Vagina (tissue), 2 donors: ENCODE data around the gene HMGXB3. TPM values are rescaled to one million over a fixed set of nuclear protein-coding genes. Genes with fewer than 3 reads are reported as not detected.

Experiments
- DNase-seq, 2 donors: peaks; one replicate each; pipeline ENCODE4 v3.0.0-alpha.2; 2017; ENCODE audit errors: extremely low spot score in 2 of 2
- H3K27ac ChIP-seq: fragments of 200-600 bp; sonication (generic); one replicate; pipeline ENCODE4 v1.5.1; 2019
- H3K27me3 ChIP-seq: fragments of 200-600 bp; sonication (generic); one replicate; pipeline ENCODE4 v1.5.1; 2019
- H3K36me3 ChIP-seq, 2 donors: fragments of 200-600 bp; sonication (generic); one replicate each; pipeline ENCODE4 v1.5.1; 2017 to 2019
- H3K4me1 ChIP-seq: fragments of 200-600 bp; sonication (generic); one replicate; pipeline ENCODE4 v1.5.1; 2019
- H3K4me3 ChIP-seq, 2 donors: fragments of 200-600 bp; sonication (generic); 1 replicate in 1 of 2; 2 replicates in 1 of 2; pipeline ENCODE4 v1.5.1; 2016 to 2019
- H3K9me3 ChIP-seq: fragments of 200-600 bp; sonication (generic); one replicate; pipeline ENCODE4 v1.5.1; 2019
- CTCF ChIP-seq, 3 experiments: fragments of 450-650 bp in 2 of 3; fragments of 200-600 bp in 1 of 3; sonication (generic) in 1 of 3; IDR thresholded peaks; one replicate each; pipeline ENCODE4 v1.5.1; 2017 to 2019; ENCODE audit warnings: antibody characterized with exemption in 3 of 3, mild to moderate bottlenecking in 2 of 3, moderate library complexity in 2 of 3
- POLR2A ChIP-seq, 2 donors: fragments of 450-650 bp; IDR thresholded peaks; one replicate each; pipeline ENCODE4 v1.6.1; 2017; ENCODE audit warnings: antibody characterized with exemption in 2 of 2, mild to moderate bottlenecking in 2 of 2, moderate library complexity in 2 of 2
- POLR2AphosphoS5 ChIP-seq, 2 donors: sonication (generic); formaldehyde crosslinking; IDR thresholded peaks; one replicate each; pipeline ENCODE4 v1.9.0; 2017; ENCODE audit warnings: antibody characterized with exemption in 2 of 2, mild to moderate bottlenecking in 2 of 2, low read depth in 1 of 2; ENCODE audit not compliant: insufficient read depth in 1 of 2
- intact Hi-C: fragments of 100-400 bp; cut with DNase I; formaldehyde crosslinking; loops from one replicate; pipeline ENCODE4 v1.15.1; 2023
- total RNA-seq: library from RNA; depleted of rRNA; stranded (reverse); fragments of >200 nt; gene quantifications from one replicate; pipeline ENCODE4 v1.2.3, GENCODE V29; 2016

Gene HMGXB3
- total RNA-seq, 1 donor from 2014 or later, result 38.3 TPM

- Histone ChIP-seq H3K27me3 (no peaks in the 10 kb centered on the region), H3K4me1 (peaks cover 43% of the 10 kb centered on the region), H3K27ac (peak overlapping the region; percentile 87), H3K9me3 (no peaks in the 10 kb centered on the region), H3K4me3 (peak overlapping the region; percentile 80 to 94), H3K36me3 (peaks cover 0 to 12% of the 10 kb centered on the region in 2 donors)
- intact Hi-C loops, result no loop called here
- no peak for DNase-seq
- no peak for TF ChIP-seq POLR2AphosphoS5 (IDR thresholded peaks at IDR 0.05; ENCODE audit: insufficient read depth in 1 of 2, low read depth in 1 of 2)
- peak in 2 of 3 experiments; percentile 22 to 34 for TF ChIP-seq CTCF (IDR thresholded peaks at IDR 0.05)
- no peak for TF ChIP-seq POLR2A (IDR thresholded peaks at IDR 0.05)
Observed at GRCh38 chr5:150001660-150002486, 1.3 kb downstream of the HMGXB3 start.

GRCh38 chr5:150006318-150006717 is 5.8 kb downstream of the HMGXB3 start:
- H3K4me1 ChIP-seq, result peaks cover 27% of the 10 kb centered on the region
- H3K27ac ChIP-seq, result no peak overlapping the region
- TF ChIP-seq POLR2AphosphoS5 (IDR thresholded peaks at IDR 0.05; ENCODE audit: insufficient read depth in 1 of 2, low read depth in 1 of 2) (no peak), POLR2A (IDR thresholded peaks at IDR 0.05) (no peak), CTCF (IDR thresholded peaks at IDR 0.05) (no peak)
- intact Hi-C loops, result no loop called here
- no peak for DNase-seq
- no peaks in the 10 kb centered on the region for H3K9me3 ChIP-seq
- peaks cover 0 to 50% of the 10 kb centered on the region in 2 donors for H3K36me3 ChIP-seq
- no peak overlapping the region for H3K4me3 ChIP-seq
- H3K27me3 ChIP-seq, result no peaks in the 10 kb centered on the region

- H3K36me3 ChIP-seq, result peaks cover 0 to 55% of the 10 kb centered on the region in 2 donors
- H3K9me3 ChIP-seq, result no peaks in the 10 kb centered on the region
- no peak for TF ChIP-seq POLR2A (IDR thresholded peaks at IDR 0.05)
- H3K4me3 ChIP-seq, result no peak overlapping the region
- no peak overlapping the region for H3K27ac ChIP-seq
- H3K27me3 ChIP-seq, result no peaks in the 10 kb centered on the region
- DNase-seq, result no peak
- peaks cover 20% of the 10 kb centered on the region for H3K4me1 ChIP-seq
- intact Hi-C loops, result no loop called here
Observed at GRCh38 chr5:150007050-150007449, 6.5 kb downstream of the HMGXB3 start.

GRCh38 chr5:150009671-150010387 is 9.3 kb downstream of the HMGXB3 start:
- no peak for TF ChIP-seq POLR2A (IDR thresholded peaks at IDR 0.05)
- TF ChIP-seq POLR2AphosphoS5 (IDR thresholded peaks at IDR 0.05; ENCODE audit: insufficient read depth in 1 of 2, low read depth in 1 of 2), result no peak
- no peak for TF ChIP-seq CTCF (IDR thresholded peaks at IDR 0.05)
- H3K27ac ChIP-seq, result no peak overlapping the region
- intact Hi-C loops, result no loop called here

GRCh38 chr5:150013931-150014330 is 13.4 kb downstream of the HMGXB3 start:
- intact Hi-C loops, result no loop called here
- H3K4me3 ChIP-seq, result no peak overlapping the region
- H3K27ac ChIP-seq, result no peak overlapping the region
- peaks cover 0 to 81% of the 10 kb centered on the region in 2 donors for H3K36me3 ChIP-seq
- no peaks in the 10 kb centered on the region for H3K4me1 ChIP-seq
- no peak for DNase-seq
- no peaks in the 10 kb centered on the region for H3K9me3 ChIP-seq
- no peaks in the 10 kb centered on the region for H3K27me3 ChIP-seq
- TF ChIP-seq POLR2AphosphoS5 (IDR thresholded peaks at IDR 0.05; ENCODE audit: insufficient read depth in 1 of 2, low read depth in 1 of 2) (no peak), POLR2A (IDR thresholded peaks at IDR 0.05) (no peak), CTCF (IDR thresholded peaks at IDR 0.05) (no peak)

More at GRCh38 chr5:150009671-150010387, 9.3 kb downstream of the HMGXB3 start:
- peaks cover 0 to 77% of the 10 kb centered on the region in 2 donors for H3K36me3 ChIP-seq
- no peaks in the 10 kb centered on the region for H3K9me3 ChIP-seq
- H3K4me1 ChIP-seq, result no peaks in the 10 kb centered on the region
- no peak for DNase-seq
- H3K27me3 ChIP-seq, result no peaks in the 10 kb centered on the region
- H3K4me3 ChIP-seq, result no peak overlapping the region
